GM19467 (cell line): ENCODE measurements around the gene MRTFB.
"Not testable (repeated sequence)": the region's sequence is repeated elsewhere in the genome, so short reads cannot be mapped to it uniquely, and the experiment has no call there.

Source experiments
- ATAC-seq: cut with Tn5 transposase; IDR thresholded peaks from one replicate; pipeline ENCODE4 v1.9.1; 2021; ENCODE audit warnings: mild to moderate bottlenecking, moderate library complexity; ENCODE audit not compliant: unreplicated experiment

Gene MRTFB, protein sequence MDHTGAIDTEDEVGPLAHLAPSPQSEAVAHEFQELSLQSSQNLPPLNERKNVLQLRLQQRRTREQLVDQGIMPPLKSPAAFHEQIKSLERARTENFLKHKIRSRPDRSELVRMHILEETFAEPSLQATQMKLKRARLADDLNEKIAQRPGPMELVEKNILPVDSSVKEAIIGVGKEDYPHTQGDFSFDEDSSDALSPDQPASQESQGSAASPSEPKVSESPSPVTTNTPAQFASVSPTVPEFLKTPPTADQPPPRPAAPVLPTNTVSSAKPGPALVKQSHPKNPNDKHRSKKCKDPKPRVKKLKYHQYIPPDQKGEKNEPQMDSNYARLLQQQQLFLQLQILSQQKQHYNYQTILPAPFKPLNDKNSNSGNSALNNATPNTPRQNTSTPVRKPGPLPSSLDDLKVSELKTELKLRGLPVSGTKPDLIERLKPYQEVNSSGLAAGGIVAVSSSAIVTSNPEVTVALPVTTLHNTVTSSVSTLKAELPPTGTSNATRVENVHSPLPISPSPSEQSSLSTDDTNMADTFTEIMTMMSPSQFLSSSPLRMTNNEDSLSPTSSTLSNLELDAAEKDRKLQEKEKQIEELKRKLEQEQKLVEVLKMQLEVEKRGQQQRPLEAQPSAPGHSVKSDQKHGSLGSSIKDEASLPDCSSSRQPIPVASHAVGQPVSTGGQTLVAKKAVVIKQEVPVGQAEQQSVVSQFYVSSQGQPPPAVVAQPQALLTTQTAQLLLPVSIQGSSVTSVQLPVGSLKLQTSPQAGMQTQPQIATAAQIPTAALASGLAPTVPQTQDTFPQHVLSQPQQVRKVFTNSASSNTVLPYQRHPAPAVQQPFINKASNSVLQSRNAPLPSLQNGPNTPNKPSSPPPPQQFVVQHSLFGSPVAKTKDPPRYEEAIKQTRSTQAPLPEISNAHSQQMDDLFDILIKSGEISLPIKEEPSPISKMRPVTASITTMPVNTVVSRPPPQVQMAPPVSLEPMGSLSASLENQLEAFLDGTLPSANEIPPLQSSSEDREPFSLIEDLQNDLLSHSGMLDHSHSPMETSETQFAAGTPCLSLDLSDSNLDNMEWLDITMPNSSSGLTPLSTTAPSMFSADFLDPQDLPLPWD

DNA sequence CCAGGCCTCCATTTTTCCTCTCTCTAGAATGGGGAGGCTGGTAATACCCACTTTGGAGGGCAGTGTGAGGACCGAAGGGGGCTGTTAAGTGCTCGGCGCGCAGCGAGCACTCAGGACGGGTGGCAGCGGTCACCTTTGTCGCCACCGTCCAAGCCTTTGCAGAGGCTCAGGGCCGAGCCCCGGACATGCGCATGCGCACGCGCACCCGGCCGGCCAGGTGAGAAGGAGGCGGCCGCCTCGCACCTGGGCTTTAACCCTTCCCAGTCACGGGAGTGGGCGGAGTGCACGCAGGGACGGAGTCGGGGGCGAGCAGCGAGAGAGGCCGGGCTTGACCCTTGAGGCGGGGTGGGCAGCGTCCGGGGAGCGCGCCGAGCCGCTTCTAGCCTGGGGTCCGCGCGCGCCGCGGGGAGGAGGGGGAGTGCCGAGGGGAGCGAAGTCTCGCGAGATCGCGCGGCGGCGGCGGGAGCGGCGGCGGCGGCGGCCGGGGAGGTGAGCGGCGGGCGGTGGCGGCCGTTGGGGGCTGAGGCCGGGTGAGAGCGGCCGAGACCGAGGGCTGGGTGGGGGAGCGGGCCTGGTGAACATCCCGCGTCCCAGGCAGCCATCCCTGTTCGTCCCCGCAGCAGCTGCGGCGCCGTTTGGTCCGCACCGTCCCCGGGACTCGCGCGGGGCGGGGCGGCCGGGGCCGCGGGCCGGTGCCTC, at the start of gene MRTFB:
TSS of gene MRTFB (plus strand) at position 443 of the 699 bp plus-strand sequence. CDS start 69,288 bp downstream, outside the sequence.
- ATAC-seq = peak; percentile 70

DNA sequence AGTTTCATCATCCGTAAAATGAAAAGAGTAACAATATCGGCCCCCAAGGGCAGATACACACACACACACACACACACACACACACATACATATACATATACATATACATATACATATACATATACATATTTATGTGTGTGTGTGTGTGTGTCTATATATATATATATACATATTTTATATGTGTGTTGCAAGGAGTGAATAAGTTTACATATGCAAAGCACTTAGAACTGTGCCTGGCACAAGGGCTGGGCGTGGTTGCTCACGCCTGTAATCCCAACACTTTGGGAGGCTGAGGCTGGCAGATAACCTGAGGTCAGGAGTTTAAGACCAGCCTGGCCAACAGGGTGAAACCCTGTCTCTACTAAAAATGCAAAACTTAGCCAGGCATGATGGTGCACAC, 47.6 kb upstream of the MRTFB start:
- ATAC-seq = not testable (repeated sequence)

DNA sequence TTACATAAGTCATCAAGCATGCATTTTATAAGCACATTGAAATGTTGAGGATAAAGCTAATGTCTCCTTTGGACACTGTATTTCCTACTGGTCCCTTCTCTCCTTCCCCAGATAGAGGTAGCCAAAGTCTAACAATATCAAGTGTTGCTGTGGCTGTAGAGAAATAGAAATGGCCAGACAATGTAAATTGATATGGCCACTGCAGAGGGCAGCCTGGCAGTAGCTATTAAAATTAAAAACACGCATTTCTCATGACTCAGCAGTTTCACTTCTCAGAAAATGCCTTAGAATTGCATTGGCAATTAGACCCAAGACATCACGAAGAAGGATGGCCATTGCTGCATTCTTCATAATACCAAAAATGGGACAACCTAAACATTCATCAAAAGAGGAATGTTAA, 46.8 kb upstream of the MRTFB start:
- ATAC-seq = no peak

DNA sequence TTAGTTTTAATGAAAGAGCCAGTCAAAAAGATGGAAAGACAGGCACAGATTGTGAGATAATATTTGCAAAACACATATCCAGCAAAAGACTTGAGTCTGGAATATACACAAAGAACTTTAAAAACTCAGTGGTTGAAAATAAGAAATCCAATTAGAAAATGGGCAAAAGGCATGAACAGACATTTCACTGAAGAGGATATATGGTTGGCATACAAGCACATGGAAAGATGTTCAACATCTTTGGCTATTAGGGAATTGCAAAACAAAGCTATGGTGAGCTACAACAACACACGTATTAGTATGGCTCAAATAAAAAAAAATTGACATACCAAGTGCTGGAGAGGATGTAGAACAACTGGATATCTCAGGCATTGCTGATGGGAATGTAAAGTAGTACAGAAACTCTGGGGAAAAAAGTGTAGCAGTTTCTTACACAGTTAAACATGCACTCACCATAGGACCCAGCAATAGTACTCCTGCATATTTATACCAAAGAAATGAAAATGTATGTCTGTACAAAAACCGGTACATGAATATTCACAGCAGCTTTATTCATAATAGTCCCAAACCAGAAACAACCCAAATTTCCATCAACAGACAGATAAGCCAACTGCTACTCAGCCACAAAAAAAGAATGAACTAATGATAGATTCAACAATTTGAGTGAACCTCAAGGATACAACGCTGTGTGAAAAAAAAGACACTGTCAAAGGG, 44.4 kb upstream of the MRTFB start:
- ATAC-seq = no peak

DNA sequence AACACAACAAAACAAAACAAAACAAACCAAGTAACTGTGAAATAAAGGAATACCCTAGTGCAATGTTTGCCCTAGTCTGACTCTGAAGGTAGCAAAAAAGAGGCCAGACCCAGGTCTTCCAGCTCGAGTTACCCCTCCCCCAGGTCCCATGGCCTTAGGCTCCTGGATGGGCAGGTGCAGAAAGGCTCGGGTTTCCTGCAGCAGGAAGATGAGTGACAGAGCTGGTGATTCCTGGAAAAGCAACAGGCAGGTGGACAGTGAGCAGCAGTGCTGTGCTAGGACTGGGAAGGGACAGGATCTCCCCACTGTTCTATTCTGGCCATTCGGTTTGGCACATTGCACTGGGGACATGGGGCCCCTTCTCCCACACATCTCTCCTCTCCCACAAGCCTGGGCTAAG, 42.9 kb upstream of the MRTFB start:
- no peak for ATAC-seq

DNA sequence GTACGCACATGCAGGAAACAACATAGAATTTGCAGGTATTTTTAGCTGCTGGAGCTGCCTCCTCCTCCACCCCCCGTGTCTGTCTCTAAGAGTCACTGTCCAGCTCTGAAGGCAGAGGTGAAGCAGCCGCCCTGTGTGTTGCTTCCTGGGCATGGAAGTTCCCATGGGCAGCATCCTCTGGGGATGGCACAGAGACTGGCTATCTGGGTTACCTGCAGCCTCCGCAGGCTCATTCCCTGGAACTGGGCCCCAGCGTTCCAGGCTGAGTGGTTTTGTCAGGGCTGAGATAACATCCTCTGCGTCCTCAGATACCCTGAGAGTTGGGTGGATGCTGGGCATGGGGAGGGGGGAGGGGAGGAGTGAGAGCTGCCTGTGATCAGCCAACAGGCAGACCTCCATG, 41.5 kb upstream of the MRTFB start:
- no peak for ATAC-seq

DNA sequence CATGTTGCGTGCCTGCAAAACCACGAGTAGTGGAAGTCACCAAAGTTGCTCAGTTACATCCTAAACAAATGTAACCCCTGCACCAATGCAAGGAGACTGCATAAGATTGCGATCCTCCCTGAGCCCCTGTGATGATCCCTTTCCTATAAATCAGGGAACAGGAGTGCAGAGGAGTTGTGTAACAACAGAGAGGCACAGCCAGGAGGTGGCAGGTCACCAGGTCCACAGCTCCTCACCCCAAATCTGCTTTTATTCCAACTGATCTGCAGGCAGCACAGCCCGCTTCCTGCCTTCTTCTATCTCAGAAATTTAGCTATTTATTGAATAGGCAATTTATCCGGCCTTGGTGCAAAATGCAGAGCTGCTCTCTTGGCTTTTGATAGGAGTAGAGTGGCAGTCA, 36.0 kb upstream of the MRTFB start:
- no peak for ATAC-seq

DNA sequence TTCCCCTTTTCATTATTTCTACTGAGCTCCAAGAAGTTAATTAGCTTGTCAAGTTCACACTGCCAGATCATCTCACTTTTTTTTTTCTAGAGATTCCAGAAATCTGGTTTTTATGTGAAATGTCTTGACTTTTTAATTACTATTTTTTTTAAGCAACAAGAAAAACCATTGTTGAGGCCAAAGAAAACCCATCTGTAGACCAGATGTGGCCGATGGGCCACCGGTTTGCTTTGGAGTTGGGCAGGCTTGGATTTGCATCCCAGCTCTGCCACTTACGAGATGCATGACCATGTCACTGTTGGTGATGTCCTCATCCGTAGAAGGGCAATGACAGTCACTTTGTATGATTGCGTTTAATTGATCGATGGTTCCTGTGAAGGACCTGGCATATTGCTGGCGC, 34.2 kb upstream of the MRTFB start:
- no peak for ATAC-seq

DNA sequence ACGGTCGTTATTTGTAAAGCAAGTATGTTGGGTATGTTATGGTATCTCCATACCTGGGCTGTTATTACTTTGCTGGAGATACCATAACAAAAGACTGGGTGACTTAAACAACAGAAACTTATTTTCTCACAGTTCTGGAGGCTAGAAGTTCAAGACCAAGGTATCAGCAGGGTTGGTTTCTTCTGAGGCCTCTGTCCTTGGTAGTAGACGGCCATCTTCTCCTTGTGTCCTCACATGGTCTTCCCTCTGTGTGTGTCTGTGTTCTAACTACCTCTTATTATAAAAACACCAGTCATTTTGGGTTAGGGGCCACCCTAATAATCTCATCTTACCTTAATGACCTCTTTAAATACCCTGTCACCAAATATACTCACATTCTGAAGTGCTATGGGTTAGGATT, 33.2 kb upstream of the MRTFB start:
- no peak for ATAC-seq

DNA sequence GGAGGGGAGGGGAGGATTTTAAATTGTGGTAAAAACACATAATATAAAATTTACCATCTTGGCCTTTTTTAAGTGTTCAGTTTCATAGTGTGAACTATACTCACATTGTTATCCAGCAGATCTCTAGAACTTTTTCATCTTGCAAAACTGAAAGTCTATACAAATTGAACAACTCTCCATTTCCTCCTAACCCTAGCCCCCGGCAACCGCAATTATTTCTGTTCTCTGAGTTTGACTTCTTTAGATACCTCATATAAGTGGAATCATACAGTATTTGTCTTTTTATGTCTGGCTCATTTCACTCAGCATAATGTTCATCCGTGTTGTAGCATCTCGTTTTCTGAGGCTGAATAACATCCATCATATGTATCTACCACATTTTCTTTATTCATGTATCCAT, 30.0 kb upstream of the MRTFB start:
- no peak for ATAC-seq

DNA sequence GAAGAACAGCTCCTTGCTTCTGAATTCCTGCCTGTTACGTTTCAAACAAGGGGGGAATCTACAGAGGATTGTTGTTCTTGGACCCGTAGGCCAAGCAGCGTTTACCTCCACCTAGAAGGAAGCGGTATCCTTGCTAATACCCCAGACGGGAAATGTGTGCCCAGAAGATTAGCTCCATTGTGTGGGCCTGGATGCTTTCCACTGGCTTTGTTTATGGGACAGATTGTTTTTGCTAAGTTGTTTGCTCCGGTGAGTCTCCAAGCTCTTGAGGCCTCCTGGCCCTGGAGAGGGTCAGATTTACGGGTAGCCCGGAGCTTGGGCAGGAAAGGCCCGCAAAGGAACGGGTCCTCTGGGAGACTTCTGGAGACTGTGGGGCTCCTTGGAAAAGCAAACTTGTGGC, 28.4 kb upstream of the MRTFB start:
- ATAC-seq = no peak

DNA sequence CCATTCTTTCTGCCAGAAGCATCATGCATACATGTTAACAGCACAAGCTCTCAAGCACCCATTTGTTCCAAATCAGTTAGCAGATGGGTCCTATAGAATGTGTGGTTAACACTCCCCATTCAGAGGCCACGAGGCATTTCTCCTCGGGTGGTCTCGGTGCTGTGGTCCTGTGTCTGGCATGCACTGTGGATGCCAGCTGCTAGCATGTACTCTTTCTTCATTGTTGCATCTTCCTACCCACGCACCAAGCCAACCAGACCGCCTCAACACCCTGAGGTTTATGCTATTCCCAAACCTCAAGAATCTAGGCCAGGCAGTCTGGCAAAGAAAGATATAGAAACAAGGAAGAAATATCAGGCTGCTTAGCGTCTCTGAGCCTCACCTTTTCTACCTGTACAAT, 27.8 kb upstream of the MRTFB start:
- ATAC-seq = no peak

DNA sequence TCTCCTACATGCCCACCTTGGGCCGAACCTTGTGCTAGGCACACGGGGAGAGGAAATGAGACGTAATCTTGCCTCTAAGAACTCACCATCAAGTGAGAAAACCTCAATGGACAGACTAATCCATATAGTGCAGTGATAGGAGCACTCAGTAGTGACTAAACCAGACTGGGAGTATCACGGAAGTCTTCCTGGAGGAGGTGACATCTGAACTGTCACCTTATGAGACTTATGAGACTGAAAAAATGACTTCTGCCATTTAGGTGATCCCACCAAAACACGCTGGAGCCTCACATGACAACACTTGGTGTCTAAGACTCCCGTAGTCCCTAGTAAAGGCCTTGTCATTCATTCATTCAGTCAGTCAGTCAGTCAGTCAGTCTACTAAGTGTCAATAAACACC, 27.3 kb upstream of the MRTFB start:
- ATAC-seq = no peak

DNA sequence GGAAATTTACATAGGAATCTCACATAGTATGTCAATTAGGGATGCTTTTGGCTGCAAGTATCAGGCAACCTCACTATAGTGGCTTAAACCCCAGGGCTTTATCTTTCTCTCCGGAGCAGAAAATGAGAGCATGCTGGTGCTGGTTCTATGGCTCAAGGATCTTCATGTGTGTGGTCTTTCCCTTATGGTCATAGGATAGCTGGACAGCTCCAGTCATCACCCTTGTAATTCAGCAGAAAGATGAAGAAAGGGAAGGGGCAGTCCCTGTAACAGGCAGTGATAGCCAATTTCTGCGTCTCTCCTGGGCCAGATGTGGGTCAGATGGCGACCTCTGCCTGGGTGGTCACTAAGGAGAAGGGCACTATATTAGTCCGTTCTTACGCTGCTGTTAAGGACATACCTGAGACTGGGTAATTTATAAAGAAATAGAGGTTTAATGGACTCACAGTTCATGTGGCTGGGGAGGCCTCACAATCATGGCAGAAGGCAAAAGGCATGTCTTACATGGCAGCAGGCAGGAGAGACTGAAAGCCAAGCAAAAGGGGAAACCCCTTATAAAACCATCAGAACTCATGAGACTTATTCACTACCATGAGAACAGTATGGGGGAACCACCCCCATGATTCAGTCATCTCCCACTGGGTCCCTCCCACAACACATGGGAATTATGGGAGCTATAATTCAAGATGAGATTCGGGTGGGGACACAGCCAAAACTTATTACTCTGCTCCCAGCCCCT, 23.8 kb upstream of the MRTFB start:
- ATAC-seq = not testable (repeated sequence)

DNA sequence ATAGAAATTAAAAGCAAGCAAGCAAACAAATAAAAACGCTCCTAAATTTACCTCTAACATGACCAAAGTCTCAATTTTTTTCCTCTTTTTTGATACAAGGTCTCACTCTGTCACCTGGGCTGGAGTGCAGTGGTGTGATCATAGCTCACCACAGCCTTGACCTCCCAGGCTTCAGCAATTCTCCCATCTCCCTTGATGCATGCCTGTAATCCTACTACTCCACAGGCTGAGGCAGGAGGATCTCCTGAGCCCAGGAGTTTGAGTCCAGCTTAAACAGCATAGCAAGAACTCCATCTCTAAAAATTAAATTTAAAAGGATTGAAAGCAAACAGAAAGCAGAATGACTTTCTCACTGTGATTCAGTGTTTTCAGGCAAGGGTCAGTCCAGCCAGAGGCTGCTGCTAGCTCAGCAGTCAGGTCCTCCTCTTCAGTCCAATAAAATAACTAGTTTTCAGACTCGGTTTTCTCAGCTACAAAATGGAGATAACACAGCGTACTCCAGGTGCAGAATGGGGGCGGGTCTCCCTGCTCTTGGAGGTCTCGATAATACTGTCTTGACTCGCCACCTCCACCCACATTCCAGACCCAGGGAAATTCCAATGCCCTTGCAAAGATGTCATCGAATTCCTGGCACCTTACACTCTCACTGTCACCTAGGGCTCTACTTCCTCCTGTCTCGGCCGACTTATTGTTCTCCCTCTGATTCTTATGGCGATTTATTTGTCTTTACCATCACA, 20.7 kb upstream of the MRTFB start:
- no peak for ATAC-seq

DNA sequence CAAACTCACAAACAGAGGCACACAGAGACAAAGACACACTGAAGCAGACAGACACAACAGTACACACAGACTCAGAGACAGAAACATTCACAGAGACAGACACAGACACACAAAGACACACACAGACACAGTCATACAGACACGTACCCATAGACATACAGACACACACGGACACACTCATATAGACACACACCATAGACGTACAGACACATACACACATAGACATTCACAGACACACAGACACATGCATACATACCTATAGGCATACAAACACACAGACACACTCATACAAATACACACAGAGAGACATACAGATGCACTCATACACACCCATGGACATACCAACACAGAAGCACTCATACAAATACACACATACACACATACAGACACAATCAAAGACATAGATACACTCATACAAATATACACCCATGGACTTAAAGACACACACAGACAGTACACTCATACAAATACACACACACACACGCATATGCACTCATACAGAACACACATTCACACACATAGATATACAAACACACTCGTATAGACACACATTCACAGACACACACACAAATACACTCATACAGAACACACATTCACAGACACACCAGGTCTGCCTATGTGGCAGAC, 19.9 kb upstream of the MRTFB start:
- no peak for ATAC-seq

DNA sequence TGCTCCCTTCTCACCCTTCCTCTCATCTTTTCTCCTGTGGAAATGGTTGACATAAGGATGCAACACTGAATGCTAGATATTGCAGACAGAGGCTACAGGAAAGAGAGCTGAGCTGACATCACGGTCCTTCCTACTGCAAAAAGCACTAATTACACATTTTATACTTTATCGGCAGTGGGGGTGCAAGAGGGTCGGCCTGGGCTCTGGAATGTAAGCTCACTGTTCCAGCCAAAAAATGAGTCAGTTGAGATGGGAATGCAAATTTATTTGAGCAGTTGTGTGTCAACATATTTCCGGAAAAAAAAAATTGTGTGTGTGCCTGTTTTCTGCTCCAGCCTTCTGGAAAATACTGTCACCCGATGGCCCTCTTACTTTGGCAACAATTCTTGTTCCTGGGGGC, 14.1 kb upstream of the MRTFB start:
- ATAC-seq = no peak

DNA sequence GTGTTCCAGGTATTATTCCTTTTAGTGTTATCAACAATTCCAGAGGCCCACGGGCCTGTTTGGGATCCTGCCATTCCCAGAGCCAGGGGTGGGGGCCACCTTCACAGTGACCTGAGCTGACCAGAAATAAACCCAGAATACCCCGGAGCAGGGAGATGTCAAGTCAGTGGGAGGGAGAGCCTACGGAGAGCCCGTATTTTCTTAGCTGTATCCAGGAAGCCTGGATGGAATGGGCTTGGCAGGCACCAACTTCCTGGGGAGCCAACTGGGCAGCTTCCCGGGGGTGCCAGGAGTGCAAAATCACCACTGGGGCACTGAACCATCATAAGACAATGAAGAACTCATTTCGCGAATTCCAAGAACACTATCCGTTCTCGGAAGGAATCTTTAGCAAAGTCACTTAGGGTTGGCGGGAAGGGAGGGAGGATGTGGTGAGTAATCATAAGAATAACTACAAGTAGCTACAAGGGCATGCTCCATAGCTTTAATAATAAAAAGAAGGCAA, 13.2 kb upstream of the MRTFB start:
- no peak for ATAC-seq
